HCT116 (cell line): ENCODE measurements around the gene QSOX1. TPM values are rescaled to one million over a fixed set of nuclear protein-coding genes. Genes with fewer than 3 reads are reported as not detected.

Experiments used
- ATAC-seq: fragments of 200-7000 bp; cut with Tn5 transposase; 2 replicates; pipeline ENCODE4 v1.9.1; 2020; ENCODE audit warnings: mild to moderate bottlenecking, moderate library complexity
- BruUV-seq: library from RNA; stranded (reverse); fragments of 400-500 nt; replicated peaks from 2 replicates; lab custom pipeline; 2021; lab: Mats Ljungman, UMichigan
- CTCF ChIA-PET: fragments of 300-600 bp; sonication (Branson Sonifier 250); formaldehyde crosslinking; loops from one replicate; lab custom pipeline; 2021; ENCODE audit warnings: antibody characterized with exemption; lab: Charles Lee
- POLR2A ChIA-PET: fragments of 300-600, 350-600 bp; sonication (Branson Sonifier 250); formaldehyde crosslinking; loops from one replicate; lab custom pipeline; 2021; ENCODE audit warnings: antibody characterized with exemption; lab: Charles Lee
- RAD21 ChIA-PET, 2 experiments: fragments of 300-600 bp; sonication (Branson Sonifier 250); formaldehyde crosslinking; loops; one replicate each; lab custom pipeline; 2023; ENCODE audit warnings: low total read pairs in 2 of 2; ENCODE audit not compliant: uncharacterized antibody in 2 of 2, unreplicated experiment in 2 of 2, low non-redundant PET in 1 of 2; lab: Charles Lee
- DNase-seq: peaks from one replicate; pipeline ENCODE4 v3.0.0-alpha.2; 2010; ENCODE audit warnings: low read depth, low spot score
- H2AFZ ChIP-seq: fragments of 200-600 bp; shearing (Covaris generic), sonication (generic); 2 replicates; pipeline ENCODE4 v1.6.1; 2017; ENCODE audit warnings: low read depth, mixed run types, mixed read lengths, antibody characterized with exemption, low read length; ENCODE audit not compliant: poor library complexity, severe bottlenecking
- H3K27ac ChIP-seq: 2 replicates; pipeline ENCODE4 v1.5.1; 2012; ENCODE audit warnings: low read depth, low read length
- H3K27me3 ChIP-seq: fragments of 200-600 bp; sonication (generic); 2 replicates; pipeline ENCODE4 v1.6.1; 2016; ENCODE audit warnings: mixed run types, low read length, mixed read lengths; ENCODE audit not compliant: insufficient read depth
- H3K36me3 ChIP-seq, 2 experiments: fragments of 200-500 bp in 1 of 2; fragments of 200-600 bp in 1 of 2; sonication (Bioruptor generic) in 1 of 2; sonication (generic) in 1 of 2; 2 replicates each; pipeline versions ENCODE4 v1.5.1 to v1.6.1; 2014 to 2016; ENCODE audit warnings: low read length in 2 of 2, inconsistent platforms in 1 of 2, mixed read lengths in 1 of 2, mixed run types in 1 of 2; ENCODE audit not compliant: insufficient read depth in 2 of 2, control insufficient read depth in 1 of 2
- H3K4me1 ChIP-seq, 2 experiments: fragments of 200-600 bp in 1 of 2; sonication (generic) in 1 of 2; 2 replicates each; pipeline versions ENCODE4 v1.5.1 to v1.6.1; 2012 to 2017; ENCODE audit warnings: low read length in 2 of 2, inconsistent platforms in 1 of 2, mild to moderate bottlenecking in 1 of 2, mixed read lengths in 1 of 2, mixed run types in 1 of 2, moderate library complexity in 1 of 2; ENCODE audit not compliant: insufficient read depth in 2 of 2, control insufficient read depth in 1 of 2
- H3K4me2 ChIP-seq: fragments of 200-600 bp; sonication (generic); 2 replicates; pipeline ENCODE4 v1.6.1; 2017; ENCODE audit warnings: mixed run types, low read length, mixed read lengths
- H3K4me3 ChIP-seq, 2 experiments: fragments of 200-600 bp in 1 of 2; sonication (generic) in 1 of 2; replicated peaks in 1 of 2; 2 replicates each; pipeline ENCODE4 v1.5.1; 2011 to 2016; ENCODE audit warnings: low read length in 2 of 2, control low read depth in 1 of 2, low read depth in 1 of 2, mild to moderate bottlenecking in 1 of 2, mixed read lengths in 1 of 2, mixed run types in 1 of 2
- H3K79me2 ChIP-seq: fragments of 200-600 bp; sonication (generic); 2 replicates; pipeline ENCODE4 v1.6.1; 2017; ENCODE audit warnings: mild to moderate bottlenecking, mixed run types, low read length, moderate library complexity, mixed read lengths; ENCODE audit not compliant: insufficient read depth
- H3K9ac ChIP-seq: fragments of 200-600 bp; sonication (generic); 2 replicates; pipeline ENCODE4 v1.6.1; 2016; ENCODE audit warnings: low read length, mixed read lengths
- H3K9me2 ChIP-seq: fragments of 200-600 bp; sonication (generic), shearing (Covaris generic); 2 replicates; pipeline ENCODE4 v1.6.1; 2017; ENCODE audit warnings: mixed run types, mild to moderate bottlenecking, moderate library complexity; ENCODE audit not compliant: insufficient read depth
- H3K9me3 ChIP-seq, 2 experiments: fragments of 200-500 bp in 1 of 2; fragments of 200-600 bp in 1 of 2; sonication (Bioruptor generic) in 1 of 2; sonication (generic) in 1 of 2; 2 replicates each; pipeline ENCODE4 v1.6.1; 2014 to 2017; ENCODE audit warnings: low read length in 2 of 2, mixed read lengths in 2 of 2, inconsistent platforms in 1 of 2, low read depth in 1 of 2, mild to moderate bottlenecking in 1 of 2, mixed run types in 1 of 2, moderate library complexity in 1 of 2; ENCODE audit not compliant: control insufficient read depth in 1 of 2, insufficient read depth in 1 of 2
- H4K20me1 ChIP-seq: fragments of 200-600 bp; sonication (generic), shearing (Covaris generic); 2 replicates; pipeline ENCODE4 v1.6.1; 2017; ENCODE audit warnings: mixed run types, mild to moderate bottlenecking, moderate library complexity; ENCODE audit not compliant: insufficient read depth
- ATF3 ChIP-seq: IDR thresholded peaks from 2 replicates; pipeline ENCODE4 v1.6.1; 2012
- CEBPB ChIP-seq: IDR thresholded peaks from 2 replicates; pipeline ENCODE4 v1.6.1; 2012; ENCODE audit warnings: low read depth
- EGR1 ChIP-seq: IDR thresholded peaks from 2 replicates; pipeline ENCODE4 v1.6.1; 2012; ENCODE audit warnings: low read depth
- ELF1 ChIP-seq: IDR thresholded peaks from 2 replicates; pipeline ENCODE4 v1.6.1; 2012; ENCODE audit warnings: low read depth, borderline replicate concordance
- EZH2 ChIP-seq: fragments of 200-600 bp; sonication (generic); IDR thresholded peaks from 2 replicates; pipeline ENCODE4 v1.6.1; 2017; ENCODE audit warnings: antibody characterized with exemption, mixed run types
- EZH2phosphoT487 ChIP-seq: fragments of 200-600 bp; IDR thresholded peaks from 2 replicates; pipeline ENCODE4 v1.6.1; 2018; ENCODE audit warnings: antibody characterized with exemption, borderline replicate concordance
- JUND ChIP-seq: IDR thresholded peaks from 2 replicates; pipeline ENCODE4 v1.6.1; 2012
- MAX ChIP-seq: IDR thresholded peaks from 2 replicates; pipeline ENCODE4 v1.6.1; 2012
- POLR2AphosphoS5 ChIP-seq: IDR thresholded peaks from 2 replicates; pipeline ENCODE4 v1.6.1; 2011; ENCODE audit warnings: mild to moderate bottlenecking, low read depth, low read length, moderate library complexity
- RAD21 ChIP-seq: IDR thresholded peaks from 2 replicates; pipeline ENCODE4 v1.6.1; 2012; ENCODE audit warnings: low read depth, mild to moderate bottlenecking
- REST ChIP-seq: IDR thresholded peaks from 2 replicates; pipeline ENCODE4 v1.6.1; 2012; ENCODE audit warnings: low read depth
- SIN3A ChIP-seq: IDR thresholded peaks from 2 replicates; pipeline ENCODE4 v1.6.1; 2012; ENCODE audit warnings: low read depth
- SRF ChIP-seq: IDR thresholded peaks from 2 replicates; pipeline ENCODE4 v1.6.1; 2012; ENCODE audit warnings: low read depth
- ZFX ChIP-seq: fragments of 450-650 bp; IDR thresholded peaks from 2 replicates; pipeline ENCODE4 v1.6.1; 2017
- ZNF274 ChIP-seq: fragments of 200-500 bp; sonication (Bioruptor generic); IDR thresholded peaks from 2 replicates; pipeline ENCODE4 v1.6.1; 2014; ENCODE audit warnings: mild to moderate bottlenecking, low read depth, low read length, inconsistent platforms
- intact Hi-C: fragments of 100-400 bp; cut with micrococcal nuclease; formaldehyde crosslinking; loops from 2 replicates; pipeline ENCODE4 v1.10.0; 2022
- total RNA-seq: library from RNA; stranded (reverse); gene quantifications from one replicate; pipeline ENCODE4 v1.2.1, GENCODE V29; 2021; ENCODE audit not compliant: unreplicated experiment
- TF ChIP-seq, protein P1 (sequence below), 3 experiments: fragments of 200-600 bp in 1 of 3; sonication (generic) in 1 of 3; IDR thresholded peaks in 2 of 3; conservative IDR thresholded peaks in 1 of 3; 2 replicates each; pipeline ENCODE4 v1.5.1; 2012 to 2017; ENCODE audit warnings: low read depth in 2 of 3, low read length in 2 of 3, antibody characterized with exemption in 1 of 3, borderline replicate concordance in 1 of 3, control low read depth in 1 of 3, mild to moderate bottlenecking in 1 of 3, mixed read lengths in 1 of 3, mixed run types in 1 of 3, moderate library complexity in 1 of 3; ENCODE audit not compliant: insufficient read depth in 1 of 3

The QSOX1 gene
- total RNA-seq, 1 experiment from 2014 or later = 89.2 TPM

- H3K4me1 ChIP-seq = no peaks in the 10 kb centered on the region
- no peak overlapping the region for H3K4me3 ChIP-seq
- H3K27me3 ChIP-seq = peaks cover 10% of the 10 kb centered on the region
- BruUV-seq = no TSS peak
- intact Hi-C loops = no loop called here
- no peaks in the 10 kb centered on the region for H4K20me1 ChIP-seq
- H3K9me3 ChIP-seq = no peaks in the 10 kb centered on the region
- no peaks in the 10 kb centered on the region for H3K36me3 ChIP-seq
- H3K27ac ChIP-seq = no peak overlapping the region
- DNase-seq = no peak
- no peak overlapping the region for H3K4me2 ChIP-seq
- no peak overlapping the region for H3K9ac ChIP-seq
- TF ChIP-seq MAX (no peak), CEBPB (no peak), JUND (no peak), ELF1 (no peak), EZH2phosphoT487 (no peak), ATF3 (no peak)
- no peak overlapping the region for H2AFZ ChIP-seq
- H3K9me2 ChIP-seq = no peaks in the 10 kb centered on the region
- ChIA-PET RAD21 (no interaction called here), POLR2A (no interaction called here), CTCF (no interaction called here)
- no peaks in the 10 kb centered on the region for H3K79me2 ChIP-seq
- ATAC-seq = no peak
These were observed 66.8 kb downstream of the QSOX1 start for GRCh38 chr1:180221462-180221861.

GRCh38 chr1:180224902-180225301, 70.2 kb downstream of the QSOX1 start:
- BruUV-seq = no TSS peak
- ATAC-seq (no peak), DNase-seq (no peak)
- ChIA-PET POLR2A (no interaction called here), RAD21 (no interaction called here), CTCF (no interaction called here)
- intact Hi-C loops = no loop called here
- Histone ChIP-seq H3K27me3 (peaks cover 10% of the 10 kb centered on the region), H3K4me2 (no peak overlapping the region), H3K36me3 (no peaks in the 10 kb centered on the region), H3K9me3 (no peaks in the 10 kb centered on the region), H2AFZ (no peak overlapping the region), H3K4me3 (no peak overlapping the region), H3K4me1 (peaks cover 0 to 6% of the 10 kb centered on the region in 2 experiments; a peak in 1 of 4 replicates), H3K9ac (no peak overlapping the region), H4K20me1 (no peaks in the 10 kb centered on the region), H3K79me2 (no peaks in the 10 kb centered on the region), H3K27ac (no peak overlapping the region), H3K9me2 (no peaks in the 10 kb centered on the region)
- TF ChIP-seq SRF = no peak
- no peak for TF ChIP-seq EZH2
- TF ChIP-seq EGR1 = no peak
- TF ChIP-seq MAX = no peak
- TF ChIP-seq, protein P1, sequence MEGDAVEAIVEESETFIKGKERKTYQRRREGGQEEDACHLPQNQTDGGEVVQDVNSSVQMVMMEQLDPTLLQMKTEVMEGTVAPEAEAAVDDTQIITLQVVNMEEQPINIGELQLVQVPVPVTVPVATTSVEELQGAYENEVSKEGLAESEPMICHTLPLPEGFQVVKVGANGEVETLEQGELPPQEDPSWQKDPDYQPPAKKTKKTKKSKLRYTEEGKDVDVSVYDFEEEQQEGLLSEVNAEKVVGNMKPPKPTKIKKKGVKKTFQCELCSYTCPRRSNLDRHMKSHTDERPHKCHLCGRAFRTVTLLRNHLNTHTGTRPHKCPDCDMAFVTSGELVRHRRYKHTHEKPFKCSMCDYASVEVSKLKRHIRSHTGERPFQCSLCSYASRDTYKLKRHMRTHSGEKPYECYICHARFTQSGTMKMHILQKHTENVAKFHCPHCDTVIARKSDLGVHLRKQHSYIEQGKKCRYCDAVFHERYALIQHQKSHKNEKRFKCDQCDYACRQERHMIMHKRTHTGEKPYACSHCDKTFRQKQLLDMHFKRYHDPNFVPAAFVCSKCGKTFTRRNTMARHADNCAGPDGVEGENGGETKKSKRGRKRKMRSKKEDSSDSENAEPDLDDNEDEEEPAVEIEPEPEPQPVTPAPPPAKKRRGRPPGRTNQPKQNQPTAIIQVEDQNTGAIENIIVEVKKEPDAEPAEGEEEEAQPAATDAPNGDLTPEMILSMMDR (IDR thresholded peaks at IDR 0.05 in 2 of 3, conservative IDR thresholded peaks at IDR 0.05 in 1 of 3; ENCODE audit: borderline replicate concordance in 1 of 3, insufficient read depth in 1 of 3, low read depth in 2 of 3, low read length in 2 of 3) = no peak
- TF ChIP-seq ATF3 = no peak
- TF ChIP-seq POLR2AphosphoS5 = no peak
- TF ChIP-seq ZFX = no peak
- no peak for TF ChIP-seq REST
- TF ChIP-seq SIN3A = no peak
- TF ChIP-seq JUND = no peak
- TF ChIP-seq ZNF274 = no peak
- TF ChIP-seq RAD21 = no peak
